GM19193 (cell line): ENCODE results near the gene PGBD5.

Source experiments
- POLR2A ChIP-seq: IDR thresholded peaks from 4 replicates; pipeline ENCODE4 v1.6.1; 2011; ENCODE audit not compliant: insufficient read depth, insufficient read length; ENCODE audit errors: extremely low read depth

The PGBD5 gene

GRCh38 chr1:230387876-230388275 is 38.3 kb downstream of the PGBD5 start:
- TF ChIP-seq POLR2A, result no peak

DNA sequence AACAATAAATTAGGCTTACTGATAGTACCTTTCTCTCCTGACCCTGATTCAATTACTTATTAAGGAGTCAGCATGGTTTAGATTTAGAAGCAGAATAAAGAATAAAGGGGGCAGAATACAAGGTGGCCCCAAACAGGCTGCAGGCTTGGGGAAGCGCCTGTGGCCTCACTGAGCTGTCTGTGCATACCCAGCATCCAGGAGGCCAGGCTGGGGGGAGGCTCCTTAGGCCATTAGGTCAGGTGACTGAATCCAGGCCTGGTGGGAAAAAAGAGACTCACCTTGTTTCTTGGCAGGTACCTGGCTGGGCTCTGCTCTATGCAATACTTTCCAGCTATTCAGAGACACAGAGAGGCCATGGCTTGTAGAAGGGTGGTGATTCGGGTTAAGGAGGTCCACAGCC is 38.8 kb downstream of the PGBD5 start:
- TF ChIP-seq POLR2A, result no peak

GRCh38 chr1:230386637-230387262 is 39.4 kb downstream of the PGBD5 start:
- TF ChIP-seq POLR2A, result no peak

GRCh38 chr1:230385930-230386329 is 40.2 kb downstream of the PGBD5 start:
- TF ChIP-seq POLR2A, result no peak

DNA sequence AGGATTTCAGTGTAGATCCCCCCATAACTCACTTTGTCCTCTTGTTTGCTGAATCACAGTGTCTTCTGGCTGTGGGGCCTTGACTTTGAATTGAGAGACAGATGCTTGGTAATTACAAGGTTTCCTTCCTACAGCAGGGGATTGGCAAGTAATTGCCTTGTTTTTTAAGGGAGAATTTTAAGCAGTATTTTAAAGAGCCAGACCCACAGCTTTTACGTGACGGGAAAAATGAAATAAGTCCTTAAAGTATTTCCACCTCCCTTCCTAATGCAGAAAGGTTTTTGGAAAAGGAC is 41.0 kb downstream of the PGBD5 start:
- TF ChIP-seq POLR2A, result no peak

DNA sequence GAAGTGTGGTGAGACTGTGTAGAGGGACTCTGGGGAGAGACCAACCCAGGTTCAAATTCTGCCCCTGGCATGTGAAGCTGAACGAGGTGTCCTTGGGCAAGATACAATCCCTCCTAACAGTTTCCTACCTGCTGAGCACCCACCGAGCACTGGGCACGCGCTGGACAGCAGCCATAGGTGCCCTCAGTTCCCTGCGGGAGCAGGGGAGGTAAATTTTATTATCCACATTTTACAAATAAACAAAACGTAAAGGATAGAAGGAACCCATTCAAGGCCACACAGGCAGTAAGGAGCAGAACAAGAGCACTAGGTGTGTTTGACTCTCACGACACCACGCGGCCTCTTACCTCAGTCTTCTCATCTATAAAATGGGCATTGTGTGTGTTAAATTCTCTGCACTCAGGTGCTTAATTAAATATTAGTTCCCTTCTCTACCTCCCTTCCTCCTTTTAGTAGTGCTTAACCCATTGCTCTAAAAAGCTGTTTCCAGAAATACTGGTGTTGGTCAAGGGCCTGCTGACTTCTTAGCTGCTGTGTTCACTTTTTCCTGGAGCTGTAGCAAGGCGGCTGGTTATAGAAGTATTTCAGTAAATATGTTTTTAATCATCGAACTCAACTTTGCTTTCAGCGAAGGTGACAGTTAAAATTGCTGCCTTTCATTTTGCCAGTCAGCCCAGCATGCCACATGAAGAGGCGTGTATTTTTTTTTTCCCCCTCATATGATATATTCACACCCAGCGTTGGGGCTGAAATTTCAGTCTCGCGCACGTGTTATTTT is 41.6 kb downstream of the PGBD5 start:
- TF ChIP-seq POLR2A, result no peak

GRCh38 chr1:230383425-230383824 is 42.7 kb downstream of the PGBD5 start:
- no peak for TF ChIP-seq POLR2A

- no peak for TF ChIP-seq POLR2A
Measured at GRCh38 chr1:230382001-230382491, 44.1 kb downstream of the PGBD5 start.

DNA sequence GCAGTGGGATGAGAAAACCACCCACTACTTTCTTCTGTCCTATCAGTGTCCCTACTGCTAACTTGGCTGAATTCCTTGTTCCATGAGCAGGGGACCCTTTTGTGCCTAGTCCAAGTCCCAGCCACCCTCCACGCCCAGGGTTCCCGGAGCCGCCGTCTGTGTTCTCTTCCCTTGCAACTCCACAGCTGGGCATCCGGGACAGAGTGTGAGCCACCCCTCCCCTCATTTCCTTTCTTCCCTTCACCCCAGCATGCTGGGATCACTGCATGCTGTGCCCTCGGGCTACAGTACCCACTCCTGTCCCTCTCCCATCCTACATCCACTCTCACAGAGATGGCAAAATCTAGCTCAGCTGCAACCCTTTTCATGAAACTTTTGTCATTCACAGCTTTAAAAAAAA is 44.5 kb downstream of the PGBD5 start:
- TF ChIP-seq POLR2A, result no peak

- TF ChIP-seq POLR2A, result no peak
Measured at GRCh38 chr1:230381049-230381467, 45.1 kb downstream of the PGBD5 start.

DNA sequence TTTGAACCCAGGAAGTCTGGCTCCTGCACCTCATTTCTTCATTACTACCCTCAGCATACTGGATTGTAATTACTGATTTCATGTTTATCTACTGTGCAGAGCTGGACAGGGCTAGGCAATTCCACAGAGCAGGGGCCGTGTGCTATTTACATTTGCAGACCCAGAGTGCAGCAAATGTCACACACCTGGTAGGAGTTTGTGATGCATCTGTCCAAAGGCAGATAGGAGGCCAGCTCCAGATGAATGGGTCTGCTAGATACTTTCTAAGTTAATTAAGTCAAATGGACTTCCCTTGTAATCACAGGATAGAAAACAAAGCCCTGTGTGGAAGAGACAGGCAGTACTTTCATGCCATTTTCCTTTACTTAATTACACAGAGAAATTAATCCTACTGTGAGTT is 46.2 kb downstream of the PGBD5 start:
- TF ChIP-seq POLR2A, result no peak

- no peak for TF ChIP-seq POLR2A
Measured at GRCh38 chr1:230379462-230379861, 46.7 kb downstream of the PGBD5 start.

- no peak for TF ChIP-seq POLR2A
Measured at GRCh38 chr1:230377851-230378250, 48.3 kb downstream of the PGBD5 start.

DNA sequence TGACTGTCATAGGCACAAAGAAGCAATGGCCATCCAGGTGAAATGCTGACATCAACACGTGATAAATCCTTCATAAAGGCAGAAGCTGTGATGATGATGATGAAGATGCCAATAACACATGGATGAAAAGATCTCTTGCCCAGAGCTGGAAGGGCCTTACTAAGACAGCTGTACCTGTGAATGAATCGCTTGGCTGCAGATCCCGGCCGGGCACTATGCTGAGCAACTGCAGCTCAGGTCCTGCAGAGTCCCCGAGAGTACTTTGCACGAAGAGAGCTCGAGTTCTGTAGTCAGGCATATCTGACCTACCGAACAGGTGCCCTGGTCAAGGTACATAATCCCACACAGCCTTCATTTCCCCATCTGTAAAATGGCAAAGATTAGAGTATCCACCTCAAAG is 48.8 kb downstream of the PGBD5 start:
- TF ChIP-seq POLR2A, result no peak

DNA sequence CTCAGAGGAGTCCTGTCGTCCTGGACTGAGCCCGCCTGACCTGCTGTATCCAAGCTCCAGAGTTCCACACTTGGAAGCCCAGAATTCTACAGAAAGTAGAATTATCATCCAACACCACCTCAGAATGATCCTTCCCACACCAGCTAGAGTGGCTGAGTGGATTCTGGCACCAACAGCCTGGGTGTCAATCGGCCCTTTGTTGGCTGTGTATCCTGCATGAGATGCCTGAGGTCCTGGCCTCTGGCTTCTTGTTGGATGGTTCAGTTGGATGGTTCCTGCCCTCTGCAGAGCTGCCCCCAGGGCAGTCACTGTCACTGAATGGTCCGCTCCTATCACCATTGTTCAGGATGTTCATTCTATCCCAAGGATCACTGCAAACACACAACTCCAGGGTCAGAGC is 49.8 kb downstream of the PGBD5 start:
- no peak for TF ChIP-seq POLR2A

GRCh38 chr1:230375780-230376179 is 50.4 kb downstream of the PGBD5 start:
- TF ChIP-seq POLR2A, result no peak
